ENCODE results near the gene KCNIP4. TPM values are rescaled to one million over a fixed set of nuclear protein-coding genes. Genes with fewer than 3 reads are reported as not detected.

KCNIP4 gene
- total RNA-seq, 1 donor from 2014 or later, result not detected

DNA sequence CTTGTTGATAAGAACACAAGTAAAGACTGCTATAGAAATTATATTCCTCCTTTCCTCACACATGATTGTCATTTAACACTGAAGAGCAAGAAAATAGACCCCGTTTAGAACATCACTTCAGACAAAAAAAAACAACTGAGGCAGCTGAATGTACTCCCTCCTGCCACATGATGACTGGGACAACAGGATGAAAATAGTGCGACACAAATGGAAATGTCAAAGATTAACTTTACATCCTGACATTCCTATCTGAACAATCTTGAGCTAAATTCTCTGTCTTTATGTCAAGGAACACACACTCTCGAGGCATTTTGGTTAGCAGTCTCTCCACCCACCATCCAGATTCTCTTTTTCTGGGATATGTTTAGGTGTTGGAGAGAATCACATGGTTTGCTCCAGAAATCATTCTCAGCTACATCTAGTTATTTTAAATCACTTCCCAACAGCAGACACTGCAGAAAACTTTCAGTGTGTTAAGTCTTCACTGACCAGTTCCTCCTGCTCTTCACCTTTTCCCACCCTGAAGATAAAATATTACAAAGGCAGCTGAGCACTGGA, 16.3 kb upstream of the KCNIP4 start:
- Histone ChIP-seq H3K9me3 (replicated peaks) (no peaks in the 10 kb centered on the region), H3K4me1 (no peaks in the 10 kb centered on the region), H3K27ac (replicated peaks) (no peak overlapping the region), H3K4me3 (no peak overlapping the region), H3K36me3 (no peaks in the 10 kb centered on the region), H3K27me3 (ENCODE audit: low read depth) (no peaks in the 10 kb centered on the region)
- DNase-seq, result no peak
- TF ChIP-seq CTCF (IDR thresholded peaks at IDR 0.05; ENCODE audit: borderline replicate concordance), result no peak
- intact Hi-C loops (cut with micrococcal nuclease), result no loop called here

GRCh38 chr4:21962691-21963090, 14.1 kb upstream of the KCNIP4 start:
- H3K4me3 ChIP-seq, result no peak overlapping the region
- H3K27ac ChIP-seq (replicated peaks), result no peak overlapping the region
- TF ChIP-seq CTCF (IDR thresholded peaks at IDR 0.05; ENCODE audit: borderline replicate concordance), result no peak
- no peaks in the 10 kb centered on the region for H3K36me3 ChIP-seq
- H3K27me3 ChIP-seq (ENCODE audit: low read depth), result no peaks in the 10 kb centered on the region
- no peak for DNase-seq
- H3K4me1 ChIP-seq, result no peaks in the 10 kb centered on the region
- intact Hi-C loops (cut with micrococcal nuclease), result no loop called here
- no peaks in the 10 kb centered on the region for H3K9me3 ChIP-seq (replicated peaks)

DNA sequence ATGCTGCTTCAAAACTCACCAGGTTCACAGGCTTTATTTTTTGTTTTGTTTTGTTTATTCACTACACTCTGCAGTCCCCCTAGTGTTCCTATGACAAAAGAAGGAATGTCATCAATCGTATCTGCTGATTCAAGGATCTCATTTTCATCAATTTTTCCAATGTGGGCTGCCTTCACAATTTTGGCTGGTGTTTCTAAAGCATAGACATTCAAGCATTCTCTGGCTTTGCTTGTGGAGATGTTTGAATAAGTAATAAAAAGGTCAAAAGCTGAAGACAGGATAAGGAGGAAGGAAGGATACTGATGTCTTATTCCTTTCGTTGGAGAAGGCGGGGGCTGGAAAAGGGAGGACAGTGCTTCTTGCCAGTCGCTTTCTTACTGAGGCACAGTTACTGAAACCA, 12.2 kb upstream of the KCNIP4 start:
- no peak overlapping the region for H3K27ac ChIP-seq (replicated peaks)
- no peak for TF ChIP-seq CTCF (IDR thresholded peaks at IDR 0.05; ENCODE audit: borderline replicate concordance)
- DNase-seq, result no peak
- H3K9me3 ChIP-seq (replicated peaks), result no peaks in the 10 kb centered on the region
- H3K27me3 ChIP-seq (ENCODE audit: low read depth), result no peaks in the 10 kb centered on the region
- no peaks in the 10 kb centered on the region for H3K4me1 ChIP-seq
- H3K36me3 ChIP-seq, result no peaks in the 10 kb centered on the region
- no peak overlapping the region for H3K4me3 ChIP-seq
- intact Hi-C loops (cut with micrococcal nuclease), result no loop called here

- intact Hi-C loops (cut with micrococcal nuclease), result no loop called here
- no peaks in the 10 kb centered on the region for H3K36me3 ChIP-seq
- no peak for DNase-seq
- H3K9me3 ChIP-seq (replicated peaks), result no peaks in the 10 kb centered on the region
- peaks cover 9% of the 10 kb centered on the region for H3K27me3 ChIP-seq (ENCODE audit: low read depth)
- H3K4me1 ChIP-seq, result no peaks in the 10 kb centered on the region
- no peak for TF ChIP-seq CTCF (IDR thresholded peaks at IDR 0.05; ENCODE audit: borderline replicate concordance)
- no peak overlapping the region for H3K27ac ChIP-seq (replicated peaks)
- H3K4me3 ChIP-seq, result no peak overlapping the region
Measured at GRCh38 chr4:21954916-21955315, 6.3 kb upstream of the KCNIP4 start.

DNA sequence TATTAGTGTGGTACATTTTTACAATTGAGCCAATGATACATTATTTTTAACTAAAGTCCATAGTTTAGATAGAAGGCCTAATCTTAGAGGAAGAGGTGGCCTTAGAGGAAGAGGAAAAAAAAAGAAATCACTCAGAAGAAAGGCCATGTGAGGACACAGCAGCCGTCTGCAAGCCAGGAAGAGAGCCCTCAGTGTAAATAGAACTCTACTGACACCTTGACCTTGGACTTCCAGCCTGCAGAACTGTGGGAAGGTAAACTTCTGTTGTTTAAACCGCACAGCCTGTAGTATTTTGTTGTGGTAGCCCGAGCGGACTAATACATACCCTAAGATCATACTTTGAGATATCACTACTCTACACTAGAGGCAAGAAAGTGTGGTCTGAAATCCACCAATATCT, 5.1 kb upstream of the KCNIP4 start:
- Histone ChIP-seq H3K9me3 (replicated peaks) (no peaks in the 10 kb centered on the region), H3K4me3 (no peak overlapping the region), H3K36me3 (no peaks in the 10 kb centered on the region), H3K27ac (replicated peaks) (no peak overlapping the region), H3K27me3 (ENCODE audit: low read depth) (peaks cover 21% of the 10 kb centered on the region), H3K4me1 (no peaks in the 10 kb centered on the region)
- intact Hi-C loops (cut with micrococcal nuclease), result no loop called here
- no peak for TF ChIP-seq CTCF (IDR thresholded peaks at IDR 0.05; ENCODE audit: borderline replicate concordance)
- no peak for DNase-seq

All from left ventricle myocardium inferior (tissue), 1 donor.